GM19035 (cell line): Measurements from ENCODE around the gene ISCU.
"Not testable (repeated sequence)": the region's sequence is repeated elsewhere in the genome, so short reads cannot be mapped to it uniquely, and the experiment has no call there.

Source experiments
- ATAC-seq: cut with Tn5 transposase; IDR thresholded peaks from one replicate; pipeline ENCODE4 v1.9.1; 2021; ENCODE audit not compliant: unreplicated experiment

The ISCU gene

DNA sequence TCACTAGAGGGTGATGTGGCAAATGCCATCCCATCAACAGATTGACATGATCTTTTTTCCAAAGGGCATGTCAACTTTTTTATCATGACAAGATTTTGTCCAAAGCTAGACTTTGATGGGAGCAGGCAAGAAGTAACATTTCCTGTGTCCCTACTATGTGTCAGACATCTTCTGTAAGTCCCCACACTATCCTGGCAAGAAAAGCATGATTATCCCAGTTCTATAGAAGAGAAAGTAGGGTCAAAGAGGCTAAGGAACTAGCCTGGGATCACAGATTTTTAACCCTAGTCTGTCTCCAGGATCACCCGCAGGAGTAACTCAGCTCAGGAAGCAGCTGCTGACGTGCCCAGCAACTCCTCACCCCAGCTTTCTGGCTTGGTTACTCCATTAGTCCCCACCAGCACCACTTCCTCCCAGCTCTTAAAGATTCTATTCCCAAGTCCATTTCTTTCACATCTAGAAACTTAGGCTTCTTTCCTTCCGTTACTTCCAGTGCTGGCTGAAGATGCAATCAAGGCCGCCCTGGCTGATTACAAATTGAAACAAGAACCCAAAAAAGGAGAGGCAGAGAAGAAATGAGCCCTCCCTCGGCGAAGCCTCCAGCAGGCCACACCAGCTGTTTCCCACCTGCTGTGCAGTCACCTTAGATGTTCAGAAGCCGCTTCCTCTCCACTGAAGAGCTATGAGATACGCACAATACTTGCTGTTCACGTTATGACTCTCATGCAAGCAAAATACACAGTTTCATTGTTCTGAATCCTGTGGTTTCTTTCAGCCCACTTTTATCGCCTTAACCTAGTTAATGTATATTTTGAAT is 6.2 kb downstream of the ISCU start:
- ATAC-seq, result peak; percentile 71

DNA sequence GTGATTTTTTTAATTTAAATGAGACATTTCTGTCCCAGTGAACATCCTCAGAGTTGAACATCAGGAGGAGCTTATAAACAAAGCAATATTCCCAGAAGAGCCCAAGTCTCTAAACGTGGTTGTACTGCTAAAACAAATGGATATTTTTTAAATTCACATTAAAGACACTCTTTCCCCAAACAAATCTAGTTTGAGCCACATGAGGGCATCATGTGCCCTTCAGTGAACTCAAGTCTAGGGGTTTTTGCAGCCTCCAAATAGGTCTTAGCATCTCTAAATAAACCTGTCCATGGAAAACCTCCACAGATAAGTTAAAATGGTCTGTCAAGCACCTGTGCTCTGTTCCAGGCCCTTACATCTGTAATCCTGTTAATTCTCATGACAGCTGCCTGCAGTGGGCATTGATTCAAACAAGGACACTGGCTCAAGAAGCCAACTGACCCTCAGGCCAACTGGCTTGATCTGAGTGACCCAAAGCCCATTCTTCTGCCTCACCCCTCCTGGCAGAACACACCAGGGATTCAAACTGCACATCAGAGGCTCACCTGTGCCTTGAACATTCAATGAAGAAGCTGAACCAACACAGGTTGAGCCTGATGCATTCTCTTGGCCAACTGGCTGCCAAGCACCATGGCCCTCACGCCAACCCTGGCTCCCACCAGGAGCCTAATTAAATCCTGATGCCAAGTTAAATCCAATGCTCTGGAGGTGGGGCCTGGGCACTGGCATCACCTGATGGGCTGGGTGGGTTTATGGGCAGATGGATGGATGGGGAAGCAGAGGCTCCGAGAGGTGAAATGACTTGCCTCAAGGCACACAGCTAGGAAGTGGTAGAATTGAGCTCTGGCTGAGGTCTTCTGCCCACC is 8.6 kb downstream of the ISCU start:
- ATAC-seq, result no peak

DNA sequence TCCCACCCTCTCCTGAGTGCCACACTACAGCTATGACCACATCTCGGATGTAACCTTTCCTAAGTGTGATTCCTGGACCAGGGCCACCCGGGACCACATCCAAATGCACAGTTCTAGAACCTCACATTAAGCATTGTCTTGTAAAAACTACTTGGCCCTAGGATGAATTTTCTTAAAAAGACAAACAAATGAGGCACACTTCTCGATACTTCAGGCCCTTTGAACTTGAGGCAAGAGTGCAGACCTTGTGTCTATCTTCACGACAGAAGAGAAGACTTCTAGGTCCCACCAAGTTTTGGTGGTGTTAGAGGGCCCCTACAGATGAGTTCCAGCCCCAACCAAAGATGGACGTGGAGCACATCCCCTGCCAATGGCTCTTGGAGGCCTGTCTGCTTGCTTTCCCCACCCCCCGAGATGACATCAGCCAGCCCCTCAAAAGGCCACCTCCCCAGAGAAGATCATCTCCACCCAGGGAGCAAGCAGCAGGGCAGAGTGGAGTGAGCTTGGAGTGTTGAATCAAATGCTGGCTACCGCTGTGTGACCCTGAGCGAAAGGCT is 9.3 kb downstream of the ISCU start:
- ATAC-seq, result no peak

DNA sequence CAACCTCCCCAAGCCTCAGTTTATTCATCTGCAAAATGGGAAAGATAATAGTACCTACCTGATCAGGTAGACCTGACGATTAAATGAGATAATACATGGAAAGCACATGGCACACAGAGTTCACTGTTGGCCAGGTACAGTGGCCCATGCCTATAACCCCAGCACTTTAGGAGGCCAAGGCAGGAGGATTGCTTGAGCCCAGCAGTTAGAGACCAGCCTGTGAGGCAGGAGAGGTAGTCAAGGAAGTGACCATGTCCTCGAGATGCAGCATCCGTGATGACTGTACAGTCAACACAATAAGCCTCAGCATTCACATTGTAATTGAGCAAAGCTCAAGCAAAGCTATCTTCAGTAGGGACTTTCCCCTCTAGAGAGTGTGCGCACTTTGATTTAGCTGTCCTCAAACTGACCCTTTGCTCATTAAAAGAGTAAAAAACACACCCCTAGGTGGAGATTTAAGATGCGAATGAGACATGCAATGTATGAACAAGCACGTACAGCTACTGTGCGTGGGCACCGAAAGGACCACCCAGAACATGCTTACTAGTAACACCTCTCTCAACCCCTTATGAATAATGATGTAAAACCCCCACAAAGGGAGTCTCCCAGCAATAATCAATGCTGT is 9.9 kb downstream of the ISCU start:
- no peak for ATAC-seq

DNA sequence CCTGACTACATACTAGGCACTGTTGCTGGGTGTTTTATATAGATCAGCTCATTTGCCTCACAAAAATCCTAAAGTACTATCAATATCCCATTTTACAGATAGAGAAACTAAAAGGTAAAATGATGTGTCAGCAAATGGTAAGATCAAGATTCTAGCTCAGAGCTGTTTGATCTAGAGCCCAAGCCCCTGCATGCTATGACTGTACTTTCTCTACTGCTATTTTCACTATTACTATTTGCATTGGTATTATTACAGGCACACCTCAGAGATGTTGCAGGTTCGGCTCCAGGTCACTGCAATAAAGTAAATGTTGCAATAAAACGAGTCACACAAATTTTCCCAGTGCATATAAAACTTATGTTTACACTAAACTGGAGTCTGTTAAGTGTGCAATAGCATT is 10.9 kb downstream of the ISCU start:
- peak; percentile 33 for ATAC-seq

DNA sequence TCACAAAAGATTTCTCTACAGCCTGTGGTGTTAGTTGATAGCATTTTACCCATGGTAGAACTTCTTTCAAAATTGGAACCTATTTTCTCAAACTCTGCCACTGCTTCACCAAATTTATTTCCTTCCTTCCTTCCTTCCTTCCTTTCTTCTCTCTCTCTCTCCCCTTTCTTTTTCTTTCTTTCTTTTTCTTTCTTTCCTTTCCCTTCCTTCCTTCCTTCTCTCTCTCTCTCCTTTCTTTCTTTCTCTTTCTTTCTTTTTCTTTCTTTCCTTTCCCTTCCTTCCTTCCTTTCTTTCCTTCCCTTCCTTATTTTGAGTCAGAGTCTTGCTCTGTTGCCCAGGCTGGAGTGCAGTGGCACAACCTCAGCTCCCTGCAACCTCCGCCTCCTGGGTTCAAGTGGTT is 11.9 kb downstream of the ISCU start:
- not testable (repeated sequence) for ATAC-seq

DNA sequence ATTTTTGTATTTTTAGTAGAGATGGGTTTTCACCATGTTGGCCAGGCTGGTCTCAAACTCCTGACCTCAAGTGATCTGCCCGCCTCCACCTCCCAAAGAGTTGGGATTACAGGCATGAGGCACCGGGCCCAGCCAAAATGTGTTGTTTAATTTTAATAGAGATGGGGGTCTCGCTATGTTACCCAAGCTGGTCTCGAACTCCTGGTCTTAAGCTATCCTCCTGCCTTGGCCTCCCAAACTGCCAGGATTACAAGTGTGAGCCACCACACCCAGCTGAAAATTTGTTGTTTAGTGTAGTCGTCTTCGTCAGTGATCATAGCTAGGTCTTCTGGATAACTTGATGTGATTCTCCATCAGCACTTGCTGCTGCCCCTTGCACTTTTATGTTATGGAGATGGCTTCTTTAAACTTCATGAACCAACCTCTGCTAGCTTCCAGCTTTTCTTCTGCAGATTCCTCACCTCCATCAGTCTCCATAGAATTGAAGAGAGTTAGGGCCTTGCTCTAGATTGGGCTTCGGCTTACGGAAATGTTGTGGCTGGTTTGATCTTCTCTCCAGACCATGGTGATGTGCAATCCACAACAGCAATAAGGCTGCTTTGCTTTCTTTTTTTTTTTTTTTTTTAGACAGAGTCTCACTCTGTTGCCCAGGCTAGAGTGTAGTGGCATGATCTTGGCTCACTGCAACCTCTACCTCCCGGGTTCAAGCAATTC is 13.0 kb downstream of the ISCU start:
- ATAC-seq, result no peak

DNA sequence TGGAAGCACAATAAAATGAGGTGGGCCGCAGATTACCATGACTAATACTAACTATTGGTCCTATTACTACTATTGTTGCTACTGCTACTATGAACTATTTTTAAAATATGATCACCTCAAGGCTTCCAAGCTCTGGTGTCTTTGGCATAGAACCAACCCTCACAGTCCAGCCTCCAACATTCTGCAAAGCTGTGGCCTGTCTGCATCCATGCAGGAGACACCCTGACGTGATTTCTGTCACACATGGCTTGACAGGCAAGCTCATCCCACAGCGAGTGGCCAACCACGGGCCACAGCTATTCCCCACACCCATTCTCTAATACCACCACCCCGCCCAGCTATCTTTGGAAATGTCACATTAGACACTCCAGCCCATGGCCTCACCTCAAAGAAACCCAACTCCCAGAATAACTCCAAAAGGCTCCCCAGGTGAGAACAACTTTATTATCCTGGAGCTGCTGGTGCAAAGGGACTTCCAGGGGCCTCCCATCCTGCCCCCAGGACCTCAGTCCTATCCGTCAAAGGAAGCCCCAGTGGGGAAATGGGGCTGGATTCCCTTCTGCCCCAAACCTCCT is 14.4 kb downstream of the ISCU start:
- no peak for ATAC-seq

DNA sequence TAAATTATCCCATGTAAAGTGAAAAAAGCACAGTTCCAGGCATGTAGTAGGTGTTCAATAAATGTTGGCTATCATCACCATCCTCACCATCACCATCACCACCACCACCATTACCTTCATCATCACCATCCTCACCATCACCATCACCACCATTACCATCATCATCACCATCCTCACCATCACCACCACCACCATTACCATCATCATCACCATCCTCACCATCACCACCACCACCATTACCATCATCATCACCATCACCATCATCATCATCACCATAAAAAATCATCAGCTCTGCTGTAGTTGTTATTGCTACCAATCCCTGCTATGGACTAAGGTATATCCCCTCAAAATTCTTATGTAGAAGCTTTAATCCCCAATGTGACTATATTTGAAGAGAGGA is 15.1 kb downstream of the ISCU start:
- ATAC-seq, result no peak

DNA sequence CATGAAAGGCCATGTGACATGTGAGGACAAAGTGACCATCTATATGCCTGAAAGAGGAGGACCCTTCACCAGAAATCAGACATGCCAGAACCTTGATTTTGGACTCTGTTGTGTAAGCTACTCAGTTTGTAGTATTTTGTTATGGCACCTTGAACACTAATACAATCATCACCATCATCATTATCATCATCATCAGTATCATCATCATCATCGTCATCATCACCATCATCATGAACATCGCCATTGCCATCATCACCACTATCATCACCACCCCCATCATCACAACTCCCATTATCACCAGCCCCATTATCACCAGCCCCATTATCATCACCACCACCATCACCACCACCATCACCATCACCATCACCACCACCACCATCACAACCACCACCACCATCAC is 15.9 kb downstream of the ISCU start:
- no peak for ATAC-seq

DNA sequence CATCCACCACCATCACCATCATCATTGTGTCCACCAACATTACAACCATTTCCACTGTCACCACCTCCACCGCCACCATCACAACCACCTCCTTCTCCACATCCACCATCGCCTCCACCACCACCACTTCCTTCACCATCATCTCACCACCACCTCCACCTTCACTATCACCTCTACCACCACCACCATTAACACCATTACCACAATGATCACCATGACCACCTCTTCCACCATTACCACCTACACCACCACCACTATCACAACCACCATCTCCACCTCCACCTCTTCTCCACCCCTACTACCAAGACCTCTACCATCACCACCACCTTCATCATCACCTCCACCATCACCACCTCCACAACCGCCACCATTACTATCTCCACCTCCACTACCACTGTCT is 16.4 kb downstream of the ISCU start:
- ATAC-seq, result no peak

DNA sequence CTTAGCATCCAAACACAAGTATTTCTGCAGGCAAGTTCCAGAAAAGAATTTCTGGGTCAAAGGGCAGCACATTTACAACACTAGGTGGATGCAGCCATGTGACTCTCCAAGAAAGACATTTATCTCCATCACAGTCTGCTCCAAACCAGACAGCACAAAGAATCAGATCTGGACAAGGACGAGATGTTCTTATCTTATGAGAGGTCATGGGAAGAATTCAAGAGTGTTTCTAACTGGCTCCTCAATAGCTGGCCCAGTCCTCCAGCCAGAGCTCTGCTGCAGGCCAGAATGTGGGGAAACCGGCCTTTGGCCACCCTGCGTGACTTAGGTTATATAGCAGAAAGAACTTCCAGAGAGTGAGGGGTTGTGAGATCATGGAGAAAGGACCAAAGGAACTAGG is 18.1 kb downstream of the ISCU start:
- no peak for ATAC-seq

DNA sequence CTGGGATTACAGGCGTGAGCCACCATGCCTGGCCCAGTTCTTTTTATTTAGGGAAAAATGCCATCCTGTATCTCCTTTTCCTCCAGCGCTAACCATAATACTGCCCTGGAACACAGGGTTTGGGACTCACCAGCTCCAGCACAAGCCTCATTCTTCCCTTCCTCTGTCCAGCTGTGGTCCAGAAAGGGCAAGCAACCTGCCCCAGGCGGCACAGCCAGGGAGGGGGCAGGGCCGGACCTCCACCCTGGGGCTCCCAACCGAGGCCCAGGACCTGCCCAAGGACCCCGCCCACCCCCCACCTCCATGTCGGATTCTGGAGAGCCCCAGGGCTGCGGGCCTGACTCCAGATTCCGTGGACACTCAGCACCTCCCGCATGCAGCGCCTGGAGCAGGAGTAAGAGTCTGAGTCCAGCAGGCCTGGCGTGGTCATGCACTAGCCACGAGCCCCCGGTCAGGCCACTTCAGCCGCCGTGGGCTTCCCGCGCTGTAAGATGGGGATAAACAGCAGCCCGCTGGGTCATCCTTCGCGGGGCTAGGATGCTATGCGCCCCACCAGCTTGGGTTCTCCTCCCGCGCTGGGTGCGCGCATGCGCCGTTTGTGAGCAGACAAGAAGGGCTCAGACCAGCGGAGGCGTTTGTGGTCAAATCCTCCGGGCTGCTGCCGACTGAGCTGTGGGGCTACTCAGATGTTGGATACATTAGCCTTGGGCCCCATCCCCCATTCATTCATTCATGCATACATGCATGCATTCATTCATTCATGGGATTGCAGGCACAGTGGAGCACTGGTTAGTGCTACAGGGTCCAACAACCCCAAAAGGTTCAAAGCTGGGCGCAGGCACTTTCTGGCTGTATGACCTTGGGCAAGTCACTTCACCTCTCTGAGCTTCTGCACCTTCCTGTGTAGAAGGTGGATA is 19.2 kb downstream of the ISCU start:
- ATAC-seq, result no peak

DNA sequence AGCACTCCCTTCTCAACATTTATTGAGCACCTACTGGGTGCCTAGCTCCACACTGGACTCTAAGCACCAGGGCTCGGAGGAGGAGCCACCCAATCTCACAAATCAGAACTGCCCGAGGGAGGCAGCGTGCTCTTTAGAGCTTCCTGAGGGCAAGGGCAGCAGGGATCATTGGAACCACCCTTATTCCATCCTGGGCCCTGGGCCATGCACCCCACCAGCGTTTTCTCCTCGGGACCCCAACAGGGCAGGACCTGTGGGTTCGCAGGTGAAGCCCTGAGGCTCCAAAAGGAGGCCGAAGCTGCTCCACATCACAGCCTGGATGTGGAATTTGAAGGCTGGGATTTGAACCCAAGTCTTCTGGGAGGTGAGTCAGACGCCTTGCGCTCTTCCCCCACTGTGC is 20.1 kb downstream of the ISCU start:
- no peak for ATAC-seq

DNA sequence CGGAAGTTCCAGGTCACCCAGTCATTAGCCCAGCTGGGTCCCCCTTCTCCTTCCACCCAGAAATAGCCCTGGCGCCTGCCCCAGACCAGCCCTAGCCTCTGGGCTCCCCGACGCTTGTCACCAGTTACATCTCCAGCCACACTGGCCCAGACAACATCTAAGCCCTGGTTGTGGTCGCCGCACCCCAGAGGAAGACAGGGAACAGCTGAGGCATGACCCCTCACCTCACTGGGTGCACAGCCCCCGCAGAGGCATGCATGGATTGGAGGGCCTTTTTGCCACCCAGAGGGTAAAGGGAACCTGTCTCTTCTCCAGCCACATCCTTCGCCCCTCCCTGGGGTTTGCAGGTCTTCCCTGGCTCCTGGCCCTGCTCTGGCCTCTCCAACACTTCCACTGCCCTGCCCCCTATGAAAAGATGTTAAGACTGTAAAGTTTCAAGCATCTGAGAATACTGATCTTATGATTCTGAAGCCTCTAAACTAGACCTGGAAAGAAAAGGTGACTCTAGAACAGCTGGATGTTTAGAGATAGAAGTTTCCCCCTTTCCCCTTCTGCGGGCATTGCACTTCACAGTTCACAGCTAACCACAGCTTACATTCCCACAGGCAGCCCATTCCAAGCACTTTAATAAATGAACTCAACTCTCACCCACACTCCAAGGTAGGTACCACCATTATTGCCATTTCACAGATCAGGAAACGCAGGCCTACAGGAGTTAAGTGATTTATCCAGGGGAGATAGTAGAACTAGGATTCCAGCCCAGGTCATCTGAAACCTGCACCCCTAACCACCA is 20.8 kb downstream of the ISCU start:
- no peak for ATAC-seq

DNA sequence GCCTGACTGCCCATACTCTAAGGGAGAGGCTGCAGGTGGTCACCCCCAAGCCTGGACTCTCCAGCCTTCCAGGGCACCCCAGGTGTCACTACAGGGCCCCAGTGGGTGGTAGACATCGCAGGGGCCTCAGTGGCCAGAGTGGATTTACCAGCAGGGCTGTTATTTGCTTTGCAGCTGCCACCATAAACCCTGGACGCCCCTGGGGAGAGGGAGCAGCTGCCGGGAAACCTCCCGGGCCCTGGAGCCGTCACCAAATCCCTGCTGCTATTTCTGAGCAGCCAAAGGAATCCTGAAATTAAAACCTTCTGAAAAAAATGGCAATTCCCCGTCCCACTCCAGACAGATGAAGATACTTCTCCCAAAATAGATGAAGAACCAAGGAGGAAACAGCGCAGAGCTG is 21.6 kb downstream of the ISCU start:
- ATAC-seq, result no peak

DNA sequence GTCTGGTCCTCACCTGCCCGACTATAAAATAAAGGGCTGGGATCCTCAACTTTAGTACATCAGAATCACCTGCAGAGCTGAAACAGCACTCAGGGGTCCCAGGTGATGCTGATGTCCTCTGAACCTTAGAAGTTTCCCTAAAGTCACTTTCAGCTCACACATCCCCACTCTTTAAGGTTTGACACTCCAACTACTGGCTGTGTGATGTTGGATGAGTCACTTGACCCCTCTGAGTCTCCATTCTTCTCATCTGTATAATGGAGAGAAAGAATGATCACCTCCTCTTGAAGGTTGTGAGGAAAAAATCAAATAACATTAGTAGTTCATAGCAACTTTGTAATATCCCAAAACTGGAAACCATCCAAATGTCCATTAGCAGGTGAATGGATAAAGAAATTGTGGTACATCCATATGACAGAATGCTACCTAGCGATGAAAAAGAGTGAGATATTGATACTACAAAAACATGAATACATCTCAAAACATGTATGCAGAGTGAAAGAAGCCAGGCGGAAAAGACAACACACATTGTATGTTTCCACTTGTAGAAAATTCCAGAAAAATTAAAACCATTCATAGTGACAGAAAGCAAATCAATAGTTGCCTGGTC is 22.2 kb downstream of the ISCU start:
- no peak for ATAC-seq

DNA sequence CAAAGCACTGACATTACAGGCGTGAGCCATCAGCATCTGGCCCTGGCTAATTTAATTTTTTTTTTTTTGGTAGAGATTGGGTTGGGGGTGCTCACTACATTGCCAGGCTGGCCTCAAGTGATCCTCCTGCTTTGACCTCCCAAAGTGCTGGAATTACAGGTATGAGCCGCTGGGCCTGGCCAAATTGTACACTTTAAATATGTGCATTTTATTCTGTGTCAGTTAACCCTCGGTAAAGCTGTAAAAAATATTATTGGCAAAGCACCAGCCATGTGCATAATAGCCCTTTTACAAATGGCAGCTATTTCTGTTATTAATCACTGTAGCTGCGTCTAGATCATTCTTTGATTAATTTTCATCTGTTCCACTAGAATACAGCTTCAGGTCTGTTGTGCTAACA is 23.5 kb downstream of the ISCU start:
- ATAC-seq, result no peak
